Panc1 (cell line): ENCODE results near the gene BIRC7. TPM values are rescaled to one million over a fixed set of nuclear protein-coding genes. Genes with fewer than 3 reads are reported as not detected.

Experiments
- ATAC-seq: fragments of 200-7000 bp; cut with Tn5 transposase; 2 replicates; pipeline ENCODE4 v1.9.1; 2020; ENCODE audit warnings: mild to moderate bottlenecking, moderate library complexity
- BruUV-seq: library from RNA; stranded (reverse); fragments of 400-500 nt; replicated peaks from 2 replicates; lab custom pipeline; 2021; lab: Mats Ljungman, UMichigan
- CTCF ChIA-PET: fragments of 300-600 bp; sonication (Branson Sonifier 250); formaldehyde crosslinking; loops from one replicate; lab custom pipeline; 2022; ENCODE audit warnings: antibody characterized with exemption; lab: Charles Lee
- POLR2A ChIA-PET: fragments of 300-600 bp; sonication (Branson Sonifier 250); formaldehyde crosslinking; loops from one replicate; lab custom pipeline; 2022; ENCODE audit warnings: antibody characterized with exemption; lab: Charles Lee
- DNase-seq: peaks from one replicate; pipeline ENCODE4 v3.0.0-alpha.2; 2010; ENCODE audit warnings: low read depth, low spot score
- H3K27ac ChIP-seq: 2 replicates; pipeline ENCODE4 v1.5.1; 2011; ENCODE audit warnings: mild to moderate bottlenecking, low read length, inconsistent platforms
- H3K27me3 ChIP-seq: fragments of 200-500 bp; sonication (Bioruptor generic); 2 replicates; pipeline ENCODE4 v1.6.0; 2014; ENCODE audit warnings: low read length, inconsistent platforms; ENCODE audit not compliant: control insufficient read depth, insufficient read depth
- H3K36me3 ChIP-seq: fragments of 200-500 bp; sonication (Bioruptor generic); 2 replicates; pipeline ENCODE4 v1.5.1; 2014; ENCODE audit warnings: inconsistent platforms, mild to moderate bottlenecking, low read length, moderate library complexity; ENCODE audit not compliant: control insufficient read depth, insufficient read depth
- H3K4me1 ChIP-seq: 2 replicates; pipeline ENCODE4 v1.5.1; 2011; ENCODE audit warnings: inconsistent platforms, mild to moderate bottlenecking, low read length, moderate library complexity; ENCODE audit not compliant: control insufficient read depth, insufficient read depth
- H3K4me3 ChIP-seq, 2 experiments: 2 replicates each; pipeline ENCODE4 v1.5.1; 2011 to 2012; ENCODE audit warnings: low read depth in 2 of 2, low read length in 2 of 2, mild to moderate bottlenecking in 2 of 2, inconsistent platforms in 1 of 2, moderate library complexity in 1 of 2
- H3K9me3 ChIP-seq: fragments of 200-500 bp; sonication (Bioruptor generic); 2 replicates; pipeline ENCODE4 v1.5.1; 2014; ENCODE audit warnings: low read depth, mild to moderate bottlenecking, inconsistent platforms, low read length, moderate library complexity; ENCODE audit not compliant: control insufficient read depth, insufficient read depth
- POLR2AphosphoS5 ChIP-seq: IDR thresholded peaks from 2 replicates; pipeline ENCODE4 v1.6.1; 2012; ENCODE audit warnings: mild to moderate bottlenecking, low read depth, low read length, moderate library complexity
- SIN3A ChIP-seq: IDR thresholded peaks from 2 replicates; pipeline ENCODE4 v1.6.1; 2012; ENCODE audit warnings: low read depth, mild to moderate bottlenecking, low read length, moderate library complexity, borderline replicate concordance; ENCODE audit not compliant: insufficient read depth
- TCF7L2 ChIP-seq: IDR thresholded peaks from 2 replicates; pipeline ENCODE4 v1.6.1; 2011; ENCODE audit warnings: mild to moderate bottlenecking, low read depth, low read length, inconsistent platforms
- in situ Hi-C: cut with HindIII; loops from 2 replicates; pipeline ENCODE4 v1.10.0; 2016; ENCODE audit warnings: low sequenced_read_pairs, low pct_unique_long_range_greater_than_20kb
- intact Hi-C: fragments of 100-400 bp; cut with micrococcal nuclease; formaldehyde crosslinking; loops from one replicate; pipeline ENCODE4 v1.10.0; 2022; ENCODE audit not compliant: unreplicated experiment
- total RNA-seq: library from RNA; stranded (reverse); gene quantifications from one replicate; pipeline ENCODE4 v1.2.1, GENCODE V29; 2021; ENCODE audit not compliant: unreplicated experiment
- TF ChIP-seq, protein P1 (sequence below): fragments of 450-650 bp; IDR thresholded peaks from 2 replicates; pipeline ENCODE4 v1.5.1; 2017; ENCODE audit warnings: mild to moderate bottlenecking
- TF ChIP-seq, protein P2 (sequence below), 2 experiments: IDR thresholded peaks; 2 replicates each; pipeline ENCODE4 v1.6.1; 2011 to 2012; ENCODE audit warnings: low read depth in 2 of 2, control low read depth in 1 of 2, low read length in 1 of 2, mild to moderate bottlenecking in 1 of 2, moderate library complexity in 1 of 2; ENCODE audit not compliant: insufficient read depth in 1 of 2

Gene BIRC7
- total RNA-seq, 1 experiment from 2014 or later = 9.0 TPM

- in situ Hi-C loops = loop anchor here (25.0 kb wide), 1 partner anchor 107 kb away; no protein-coding TSS in a partner anchor
Observed at GRCh38 chr20:63280371-63280770, 44.7 kb downstream of the BIRC7 start.

DNA sequence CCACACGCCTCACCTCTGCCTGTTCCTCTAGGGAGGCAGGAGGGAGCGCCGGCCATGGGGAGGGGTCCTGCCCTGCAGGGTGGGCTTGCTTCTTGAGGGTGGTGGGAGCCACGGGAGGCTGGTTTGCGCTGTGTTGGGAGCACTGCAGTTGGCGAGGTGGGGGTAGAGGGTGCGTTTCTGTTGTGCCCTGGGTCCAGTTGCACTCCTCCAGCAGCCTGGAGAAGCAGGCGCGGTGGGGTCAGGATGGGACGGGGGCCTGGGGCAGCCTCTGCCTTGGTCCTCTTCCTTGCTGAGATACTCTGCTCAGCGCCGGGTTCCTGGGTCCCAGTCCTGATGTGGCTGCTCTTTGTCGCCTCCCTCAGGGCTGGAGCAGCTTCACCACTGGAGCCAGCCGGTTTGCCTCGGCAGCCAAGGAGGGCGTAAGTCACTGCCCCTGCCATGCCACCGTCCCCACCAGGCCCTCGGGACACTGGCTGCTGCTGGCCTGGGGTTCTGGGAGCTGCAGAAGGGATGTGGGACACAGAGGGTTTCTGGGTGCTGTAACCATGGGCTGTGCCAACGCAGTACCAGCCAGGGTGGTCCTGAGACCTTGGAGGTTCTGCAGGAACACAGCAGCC is 45.3 kb downstream of the BIRC7 start:
- Histone ChIP-seq H3K27ac (no peak overlapping the region), H3K36me3 (no peaks in the 10 kb centered on the region; the same call in none of the 2 replicates), H3K4me3 (no peak overlapping the region), H3K27me3 (no peaks in the 10 kb centered on the region), H3K4me1 (no peaks in the 10 kb centered on the region), H3K9me3 (no peaks in the 10 kb centered on the region)
- TF ChIP-seq, protein P1, sequence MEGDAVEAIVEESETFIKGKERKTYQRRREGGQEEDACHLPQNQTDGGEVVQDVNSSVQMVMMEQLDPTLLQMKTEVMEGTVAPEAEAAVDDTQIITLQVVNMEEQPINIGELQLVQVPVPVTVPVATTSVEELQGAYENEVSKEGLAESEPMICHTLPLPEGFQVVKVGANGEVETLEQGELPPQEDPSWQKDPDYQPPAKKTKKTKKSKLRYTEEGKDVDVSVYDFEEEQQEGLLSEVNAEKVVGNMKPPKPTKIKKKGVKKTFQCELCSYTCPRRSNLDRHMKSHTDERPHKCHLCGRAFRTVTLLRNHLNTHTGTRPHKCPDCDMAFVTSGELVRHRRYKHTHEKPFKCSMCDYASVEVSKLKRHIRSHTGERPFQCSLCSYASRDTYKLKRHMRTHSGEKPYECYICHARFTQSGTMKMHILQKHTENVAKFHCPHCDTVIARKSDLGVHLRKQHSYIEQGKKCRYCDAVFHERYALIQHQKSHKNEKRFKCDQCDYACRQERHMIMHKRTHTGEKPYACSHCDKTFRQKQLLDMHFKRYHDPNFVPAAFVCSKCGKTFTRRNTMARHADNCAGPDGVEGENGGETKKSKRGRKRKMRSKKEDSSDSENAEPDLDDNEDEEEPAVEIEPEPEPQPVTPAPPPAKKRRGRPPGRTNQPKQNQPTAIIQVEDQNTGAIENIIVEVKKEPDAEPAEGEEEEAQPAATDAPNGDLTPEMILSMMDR = peak; percentile 70; the same call in 1 of the 2 replicates
- no peak for TF ChIP-seq SIN3A
- ChIA-PET CTCF (interaction anchor here (0.6 to 1.8 kb wide), 2 partner anchors 57 to 412 kb away, joined by 5 read pairs; no protein-coding TSS in a partner anchor), POLR2A (interaction anchor here (0.6 kb wide), 1 partner anchor 9 kb away, joined by 3 read pairs; no protein-coding TSS in a partner anchor)
- DNase-seq = no peak
- in situ Hi-C loops (loop anchor here (25.0 kb wide), 1 partner anchor 106 kb away; no protein-coding TSS in a partner anchor), intact Hi-C loops (no loop called here)
- ATAC-seq = peak; percentile 58; the same call in 1 of the 2 replicates
- BruUV-seq = no TSS peak

More at GRCh38 chr20:63280371-63280770, 44.7 kb downstream of the BIRC7 start:
- no peak overlapping the region for H3K4me3 ChIP-seq
- H3K36me3 ChIP-seq = no peaks in the 10 kb centered on the region; the same call in none of the 2 replicates
- POLR2A ChIA-PET = interaction anchor here (0.6 kb wide), 1 partner anchor 8 kb away, joined by 3 read pairs; no protein-coding TSS in a partner anchor
- BruUV-seq = no TSS peak
- DNase-seq (no peak), ATAC-seq (no peak)
- H3K9me3 ChIP-seq = no peaks in the 10 kb centered on the region
- intact Hi-C loops = no loop called here
- H3K27ac ChIP-seq = no peak overlapping the region
- H3K27me3 ChIP-seq = no peaks in the 10 kb centered on the region
- TF ChIP-seq SIN3A (no peak), POLR2AphosphoS5 (no peak), TCF7L2 (no peak)
- TF ChIP-seq, protein P2, sequence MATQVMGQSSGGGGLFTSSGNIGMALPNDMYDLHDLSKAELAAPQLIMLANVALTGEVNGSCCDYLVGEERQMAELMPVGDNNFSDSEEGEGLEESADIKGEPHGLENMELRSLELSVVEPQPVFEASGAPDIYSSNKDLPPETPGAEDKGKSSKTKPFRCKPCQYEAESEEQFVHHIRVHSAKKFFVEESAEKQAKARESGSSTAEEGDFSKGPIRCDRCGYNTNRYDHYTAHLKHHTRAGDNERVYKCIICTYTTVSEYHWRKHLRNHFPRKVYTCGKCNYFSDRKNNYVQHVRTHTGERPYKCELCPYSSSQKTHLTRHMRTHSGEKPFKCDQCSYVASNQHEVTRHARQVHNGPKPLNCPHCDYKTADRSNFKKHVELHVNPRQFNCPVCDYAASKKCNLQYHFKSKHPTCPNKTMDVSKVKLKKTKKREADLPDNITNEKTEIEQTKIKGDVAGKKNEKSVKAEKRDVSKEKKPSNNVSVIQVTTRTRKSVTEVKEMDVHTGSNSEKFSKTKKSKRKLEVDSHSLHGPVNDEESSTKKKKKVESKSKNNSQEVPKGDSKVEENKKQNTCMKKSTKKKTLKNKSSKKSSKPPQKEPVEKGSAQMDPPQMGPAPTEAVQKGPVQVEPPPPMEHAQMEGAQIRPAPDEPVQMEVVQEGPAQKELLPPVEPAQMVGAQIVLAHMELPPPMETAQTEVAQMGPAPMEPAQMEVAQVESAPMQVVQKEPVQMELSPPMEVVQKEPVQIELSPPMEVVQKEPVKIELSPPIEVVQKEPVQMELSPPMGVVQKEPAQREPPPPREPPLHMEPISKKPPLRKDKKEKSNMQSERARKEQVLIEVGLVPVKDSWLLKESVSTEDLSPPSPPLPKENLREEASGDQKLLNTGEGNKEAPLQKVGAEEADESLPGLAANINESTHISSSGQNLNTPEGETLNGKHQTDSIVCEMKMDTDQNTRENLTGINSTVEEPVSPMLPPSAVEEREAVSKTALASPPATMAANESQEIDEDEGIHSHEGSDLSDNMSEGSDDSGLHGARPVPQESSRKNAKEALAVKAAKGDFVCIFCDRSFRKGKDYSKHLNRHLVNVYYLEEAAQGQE (IDR thresholded peaks at IDR 0.05; ENCODE audit: insufficient read depth in 1 of 2, low read depth in 2 of 2, low read length in 1 of 2) = no peak
- TF ChIP-seq, protein P1 = no peak
- CTCF ChIA-PET = interaction anchor here (0.6 to 1.8 kb wide), 2 partner anchors 16 to 57 kb away, joined by 5 to 6 read pairs; no protein-coding TSS in a partner anchor
- H3K4me1 ChIP-seq = no peaks in the 10 kb centered on the region
